WERI-Rb-1 (cell line): ENCODE measurements around the gene CD28.

Source experiments
- DNase-seq: peaks from one replicate; pipeline ENCODE4 v3.0.0-alpha.2; 2020
- H3K27ac ChIP-seq: fragments of 250-450 bp; sonication (Bioruptor Pico); 2 replicates; pipeline ENCODE4 v1.5.1; 2020; ENCODE audit warnings: mild to moderate bottlenecking, moderate library complexity
- H3K27me3 ChIP-seq: fragments of 250-450 bp; sonication (Bioruptor Pico); 2 replicates; pipeline ENCODE4 v1.5.1; 2021; ENCODE audit warnings: mild to moderate bottlenecking, low read depth, moderate library complexity; ENCODE audit not compliant: insufficient read depth, severe bottlenecking
- H3K36me3 ChIP-seq: fragments of 250-450 bp; sonication (Bioruptor Pico); 2 replicates; pipeline ENCODE4 v1.5.1; 2020; ENCODE audit warnings: mild to moderate bottlenecking, moderate library complexity
- H3K4me3 ChIP-seq: 2 replicates; pipeline ENCODE4 v1.5.1; 2011; ENCODE audit warnings: low read depth, mild to moderate bottlenecking, control low read depth, low read length
- H3K9me3 ChIP-seq: fragments of 250-450 bp; sonication (Bioruptor Pico); 2 replicates; pipeline ENCODE4 v1.5.1; 2021; ENCODE audit warnings: mild to moderate bottlenecking, moderate library complexity; ENCODE audit not compliant: severe bottlenecking
- TF ChIP-seq, protein P1 (sequence below): IDR thresholded peaks from 2 replicates; pipeline ENCODE4 v1.5.1; 2011; ENCODE audit warnings: low read depth, mild to moderate bottlenecking, control low read depth, inconsistent platforms, low read length

Gene CD28

DNA sequence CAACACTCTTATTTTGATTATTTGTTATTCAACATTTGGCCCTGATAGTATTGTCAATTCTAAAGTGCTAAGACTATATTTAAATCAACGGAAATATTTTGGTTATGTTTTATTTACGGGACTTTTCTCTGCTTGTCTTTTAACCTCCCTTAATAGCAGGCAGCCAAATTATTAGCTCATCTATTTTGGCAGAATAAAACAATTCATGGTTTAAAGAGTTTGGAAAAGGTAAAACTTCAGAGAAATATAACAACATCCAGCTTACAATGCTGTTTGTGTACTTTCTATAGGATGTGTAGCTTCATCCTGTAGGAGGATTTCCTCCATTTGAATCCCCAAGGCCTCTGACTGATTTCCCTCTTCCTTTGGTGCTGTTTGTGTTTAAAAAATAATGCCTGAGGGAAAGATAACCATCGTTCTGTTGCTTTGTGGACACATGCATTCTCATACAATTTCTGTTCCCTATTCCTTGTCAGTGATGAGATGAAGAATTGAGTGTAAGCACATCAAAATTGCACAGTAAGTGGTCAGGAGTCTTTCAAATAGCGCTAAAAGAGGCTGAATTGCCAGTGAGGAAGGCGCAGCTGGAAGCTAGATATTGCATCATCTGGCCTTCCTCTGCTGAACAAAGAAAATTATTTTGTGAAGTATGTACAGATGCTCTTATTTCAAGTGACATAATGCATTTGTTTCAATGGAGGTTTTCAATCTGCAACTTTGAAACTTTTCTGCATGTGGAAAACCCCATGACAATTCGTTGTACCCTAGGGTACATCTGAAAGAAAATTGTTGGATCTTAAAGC is 80.3 kb downstream of the CD28 start:
- no peak for DNase-seq
- Histone ChIP-seq H3K27me3 (no peaks in the 10 kb centered on the region), H3K27ac (no peak overlapping the region), H3K36me3 (no peaks in the 10 kb centered on the region), H3K9me3 (no peaks in the 10 kb centered on the region), H3K4me3 (no peak overlapping the region)
- TF ChIP-seq, protein P1, sequence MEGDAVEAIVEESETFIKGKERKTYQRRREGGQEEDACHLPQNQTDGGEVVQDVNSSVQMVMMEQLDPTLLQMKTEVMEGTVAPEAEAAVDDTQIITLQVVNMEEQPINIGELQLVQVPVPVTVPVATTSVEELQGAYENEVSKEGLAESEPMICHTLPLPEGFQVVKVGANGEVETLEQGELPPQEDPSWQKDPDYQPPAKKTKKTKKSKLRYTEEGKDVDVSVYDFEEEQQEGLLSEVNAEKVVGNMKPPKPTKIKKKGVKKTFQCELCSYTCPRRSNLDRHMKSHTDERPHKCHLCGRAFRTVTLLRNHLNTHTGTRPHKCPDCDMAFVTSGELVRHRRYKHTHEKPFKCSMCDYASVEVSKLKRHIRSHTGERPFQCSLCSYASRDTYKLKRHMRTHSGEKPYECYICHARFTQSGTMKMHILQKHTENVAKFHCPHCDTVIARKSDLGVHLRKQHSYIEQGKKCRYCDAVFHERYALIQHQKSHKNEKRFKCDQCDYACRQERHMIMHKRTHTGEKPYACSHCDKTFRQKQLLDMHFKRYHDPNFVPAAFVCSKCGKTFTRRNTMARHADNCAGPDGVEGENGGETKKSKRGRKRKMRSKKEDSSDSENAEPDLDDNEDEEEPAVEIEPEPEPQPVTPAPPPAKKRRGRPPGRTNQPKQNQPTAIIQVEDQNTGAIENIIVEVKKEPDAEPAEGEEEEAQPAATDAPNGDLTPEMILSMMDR = no peak

DNA sequence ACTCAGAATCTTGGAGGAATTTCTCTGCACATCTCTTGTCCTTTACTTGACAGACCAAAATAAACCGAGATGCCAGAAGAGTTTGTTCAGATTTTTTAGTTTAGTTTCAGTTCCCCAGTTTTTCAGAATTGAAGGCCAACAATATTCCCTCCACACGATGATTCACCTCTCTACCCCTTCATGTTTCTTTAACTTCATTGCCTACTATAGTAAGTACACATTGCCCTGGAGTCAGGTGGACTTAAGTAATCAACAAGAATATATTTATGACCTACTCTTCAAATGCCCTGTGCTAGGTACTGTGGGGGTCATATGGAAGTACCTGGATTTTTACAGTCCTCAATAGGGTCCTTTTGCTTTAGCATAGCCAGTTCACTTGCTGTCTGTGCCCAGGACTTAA is 81.5 kb downstream of the CD28 start:
- Histone ChIP-seq H3K36me3 (no peaks in the 10 kb centered on the region), H3K27ac (no peak overlapping the region), H3K9me3 (no peaks in the 10 kb centered on the region), H3K4me3 (no peak overlapping the region), H3K27me3 (no peaks in the 10 kb centered on the region)
- TF ChIP-seq, protein P1 = no peak
- no peak for DNase-seq
